ENCODE measurements around the gene CENPP.

Gene CENPP

DNA sequence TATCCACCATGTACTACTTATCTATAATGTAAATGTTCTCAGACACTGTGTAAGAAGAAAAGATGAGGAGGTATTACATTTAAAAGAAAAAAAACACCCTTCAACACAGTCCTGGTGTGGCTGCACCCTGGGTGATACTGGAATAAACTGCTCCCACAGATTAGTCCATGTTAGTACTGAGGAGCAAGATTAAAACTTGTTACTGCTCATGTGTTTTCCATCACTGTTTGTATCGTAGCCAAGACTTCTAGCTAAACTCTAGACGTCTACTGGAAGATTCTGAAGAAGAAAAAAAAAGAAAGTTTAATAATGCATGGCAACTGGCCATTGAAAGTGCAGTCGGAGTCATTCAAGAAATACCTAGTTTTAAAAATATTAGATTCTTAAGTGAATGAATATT lies 156.6 kb downstream of the CENPP start, which contains the start of gene ASPN:
Gene ASPN, minus strand, starts transcription at position 178 of the 400 bp plus-strand sequence.
- TF ChIP-seq, protein P1, sequence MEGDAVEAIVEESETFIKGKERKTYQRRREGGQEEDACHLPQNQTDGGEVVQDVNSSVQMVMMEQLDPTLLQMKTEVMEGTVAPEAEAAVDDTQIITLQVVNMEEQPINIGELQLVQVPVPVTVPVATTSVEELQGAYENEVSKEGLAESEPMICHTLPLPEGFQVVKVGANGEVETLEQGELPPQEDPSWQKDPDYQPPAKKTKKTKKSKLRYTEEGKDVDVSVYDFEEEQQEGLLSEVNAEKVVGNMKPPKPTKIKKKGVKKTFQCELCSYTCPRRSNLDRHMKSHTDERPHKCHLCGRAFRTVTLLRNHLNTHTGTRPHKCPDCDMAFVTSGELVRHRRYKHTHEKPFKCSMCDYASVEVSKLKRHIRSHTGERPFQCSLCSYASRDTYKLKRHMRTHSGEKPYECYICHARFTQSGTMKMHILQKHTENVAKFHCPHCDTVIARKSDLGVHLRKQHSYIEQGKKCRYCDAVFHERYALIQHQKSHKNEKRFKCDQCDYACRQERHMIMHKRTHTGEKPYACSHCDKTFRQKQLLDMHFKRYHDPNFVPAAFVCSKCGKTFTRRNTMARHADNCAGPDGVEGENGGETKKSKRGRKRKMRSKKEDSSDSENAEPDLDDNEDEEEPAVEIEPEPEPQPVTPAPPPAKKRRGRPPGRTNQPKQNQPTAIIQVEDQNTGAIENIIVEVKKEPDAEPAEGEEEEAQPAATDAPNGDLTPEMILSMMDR (IDR thresholded peaks at IDR 0.05; ENCODE audit: low read length): no peak
- TF ChIP-seq EZH2phosphoT487 (IDR thresholded peaks at IDR 0.05; ENCODE audit: low read length): no peak
- TF ChIP-seq EZH2 (optimal IDR thresholded peaks at IDR 0.05; ENCODE audit: low read depth, low read length): no peak
- DNase-seq: no peak
- Histone ChIP-seq H3K4me2 (ENCODE audit: low read depth, low read length) (no peak within 1 kb of the TSS), H3K9me2 (replicated peaks; ENCODE audit: insufficient read depth, low read length) (no peaks in the 10 kb centered on the region), H3K4me3 (ENCODE audit: low read length) (no peak within 1 kb of the TSS), H3K79me2 (ENCODE audit: low read length) (no peaks in the 10 kb centered on the region), H3F3A (ENCODE audit: insufficient read depth, low read length) (no peaks in the 10 kb centered on the region), H3K9me3 (replicated peaks; ENCODE audit: insufficient read depth, low read length) (no peaks in the 10 kb centered on the region), H3K27ac (ENCODE audit: low read length) (no peak within 1 kb of the TSS), H3K27me3 (replicated peaks; ENCODE audit: insufficient read depth, low read length) (no peaks in the 10 kb centered on the region), H2AFZ (ENCODE audit: low read length) (no peak within 1 kb of the TSS), H3K36me3 (replicated peaks; ENCODE audit: insufficient read depth, low read length) (no peaks in the 10 kb centered on the region; the same call in 1 of the 2 replicates), H3K9ac (ENCODE audit: low read length) (no peak within 1 kb of the TSS), H4K20me1 (ENCODE audit: insufficient read depth, low read length) (no peaks in the 10 kb centered on the region), H3K4me1 (ENCODE audit: low read length) (no peaks in the 10 kb centered on the region)

DNA sequence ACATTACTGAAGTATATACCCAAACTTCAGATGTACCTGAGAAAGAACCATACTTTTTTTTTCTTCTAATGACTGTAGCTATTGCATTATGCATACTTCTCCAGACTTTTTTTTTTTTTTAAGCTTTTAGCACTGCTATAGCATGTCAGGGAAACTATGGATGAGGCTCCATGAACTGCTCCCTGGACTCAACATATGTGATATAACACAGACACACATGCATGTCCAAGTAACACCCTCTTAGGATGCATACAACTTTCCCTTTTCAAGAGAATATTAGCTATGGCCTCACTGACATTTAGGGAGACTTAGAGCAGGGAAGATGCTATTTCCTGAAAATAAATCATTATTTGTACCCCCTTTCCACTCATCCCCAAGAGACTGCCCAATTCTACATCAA lies 157.1 kb downstream of the CENPP start:
- H3K9me3 ChIP-seq (replicated peaks; ENCODE audit: insufficient read depth, low read length): no peaks in the 10 kb centered on the region
- no peaks in the 10 kb centered on the region for H3K4me1 ChIP-seq (ENCODE audit: low read length)
- no peak overlapping the region for H3K4me2 ChIP-seq (ENCODE audit: low read depth, low read length)
- H3K79me2 ChIP-seq (ENCODE audit: low read length): no peaks in the 10 kb centered on the region
- no peaks in the 10 kb centered on the region for H3K9me2 ChIP-seq (replicated peaks; ENCODE audit: insufficient read depth, low read length)
- no peaks in the 10 kb centered on the region for H3F3A ChIP-seq (ENCODE audit: insufficient read depth, low read length)
- DNase-seq: no peak
- H3K36me3 ChIP-seq (replicated peaks; ENCODE audit: insufficient read depth, low read length): no peaks in the 10 kb centered on the region; the same call in 1 of the 2 replicates
- no peak overlapping the region for H3K9ac ChIP-seq (ENCODE audit: low read length)
- no peaks in the 10 kb centered on the region for H3K27me3 ChIP-seq (replicated peaks; ENCODE audit: insufficient read depth, low read length)
- H4K20me1 ChIP-seq (ENCODE audit: insufficient read depth, low read length): no peaks in the 10 kb centered on the region
- H2AFZ ChIP-seq (ENCODE audit: low read length): no peak overlapping the region
- TF ChIP-seq EZH2 (optimal IDR thresholded peaks at IDR 0.05; ENCODE audit: low read depth, low read length) (no peak), EZH2phosphoT487 (IDR thresholded peaks at IDR 0.05; ENCODE audit: low read length) (no peak)
- TF ChIP-seq, protein P1 (IDR thresholded peaks at IDR 0.05; ENCODE audit: low read length): no peak
- H3K27ac ChIP-seq (ENCODE audit: low read length): no peak overlapping the region
- H3K4me3 ChIP-seq (ENCODE audit: low read length): no peak overlapping the region

DNA sequence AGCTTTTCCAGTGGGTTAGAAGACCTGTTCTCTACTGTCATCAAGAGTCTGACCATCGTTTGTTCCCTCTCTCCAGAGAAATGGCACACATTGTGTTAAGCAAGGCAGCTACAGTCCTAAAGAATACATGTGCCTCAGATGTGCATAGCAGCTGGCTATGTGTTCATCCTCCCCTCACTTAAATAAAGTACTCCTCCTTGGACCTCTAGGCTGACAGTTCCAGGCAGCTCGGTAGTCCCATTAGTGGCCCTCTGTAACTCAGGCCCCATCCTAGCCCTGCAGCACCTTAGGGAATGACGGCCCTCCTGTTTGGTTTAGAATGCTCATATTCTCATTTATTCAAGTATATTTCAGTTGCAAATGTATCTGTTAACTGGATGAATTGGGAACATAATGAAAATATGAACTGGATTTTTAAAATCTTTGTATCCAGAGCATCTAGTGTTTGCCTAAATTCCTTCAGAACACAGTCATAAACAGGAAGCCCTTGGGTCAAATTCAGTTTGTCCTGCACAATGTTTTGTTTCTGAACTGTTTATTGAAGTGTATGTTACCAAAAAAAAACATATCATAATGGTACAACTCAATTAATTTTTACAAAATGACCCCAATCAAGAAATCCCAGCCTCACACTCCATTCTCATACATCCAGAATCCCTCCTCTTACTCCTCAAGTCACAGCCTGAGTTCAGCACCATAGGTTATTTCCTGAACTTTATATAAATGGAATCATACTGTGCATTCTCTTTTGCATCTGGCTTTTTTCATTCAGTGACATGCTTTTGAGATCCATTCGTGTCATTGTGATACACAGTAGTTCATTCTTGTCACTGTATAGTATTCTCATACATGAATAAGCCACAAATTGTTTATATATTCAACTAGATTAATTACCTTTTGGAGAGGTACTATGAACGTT lies 158.1 kb downstream of the CENPP start:
- Histone ChIP-seq H4K20me1 (ENCODE audit: insufficient read depth, low read length) (no peaks in the 10 kb centered on the region), H3K27ac (ENCODE audit: low read length) (no peak overlapping the region), H3K9me2 (replicated peaks; ENCODE audit: insufficient read depth, low read length) (no peaks in the 10 kb centered on the region), H3K9ac (ENCODE audit: low read length) (no peak overlapping the region), H3K79me2 (ENCODE audit: low read length) (no peaks in the 10 kb centered on the region), H3K4me3 (ENCODE audit: low read length) (no peak overlapping the region), H3K4me2 (ENCODE audit: low read depth, low read length) (no peak overlapping the region), H3K4me1 (ENCODE audit: low read length) (no peaks in the 10 kb centered on the region), H3K36me3 (replicated peaks; ENCODE audit: insufficient read depth, low read length) (no peaks in the 10 kb centered on the region; the same call in 1 of the 2 replicates), H3F3A (ENCODE audit: insufficient read depth, low read length) (no peaks in the 10 kb centered on the region), H2AFZ (ENCODE audit: low read length) (no peak overlapping the region), H3K27me3 (replicated peaks; ENCODE audit: insufficient read depth, low read length) (no peaks in the 10 kb centered on the region), H3K9me3 (replicated peaks; ENCODE audit: insufficient read depth, low read length) (no peaks in the 10 kb centered on the region)
- no peak for DNase-seq
- TF ChIP-seq, protein P1 (IDR thresholded peaks at IDR 0.05; ENCODE audit: low read length): no peak
- TF ChIP-seq EZH2 (optimal IDR thresholded peaks at IDR 0.05; ENCODE audit: low read depth, low read length) (no peak), EZH2phosphoT487 (IDR thresholded peaks at IDR 0.05; ENCODE audit: low read length) (no peak)

All from MM.1S (cell line).